ENCODE data around the gene CHMP6. TPM values are rescaled to one million over a fixed set of nuclear protein-coding genes. Genes with fewer than 3 reads are reported as not detected.

The CHMP6 gene
- total RNA-seq, 1 donor from 2014 or later: 19.0 TPM

DNA sequence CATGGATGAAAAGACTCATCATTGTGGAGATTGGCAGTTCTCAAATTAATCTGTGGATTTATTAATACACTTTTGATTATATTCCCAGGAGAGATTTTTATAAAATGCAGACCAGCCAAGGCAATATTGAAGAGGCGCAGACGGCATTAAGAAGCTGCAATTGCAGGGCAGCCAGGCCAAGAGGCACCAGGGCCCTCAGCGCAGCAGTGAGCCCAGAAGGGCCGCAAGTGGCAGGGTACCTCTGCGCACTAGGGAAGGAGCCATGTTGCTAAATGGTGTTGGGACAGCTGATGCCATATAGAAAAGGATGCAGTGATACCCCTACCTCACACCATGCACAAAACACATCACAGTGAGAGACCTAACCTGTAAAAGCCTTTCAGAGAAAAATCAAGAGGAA, 36.6 kb upstream of the CHMP6 start:
- intact Hi-C loops (cut with DNase I): no loop called here
- DNase-seq (ENCODE audit: missing footprints): peak; percentile 6
- no peak for ATAC-seq

DNA sequence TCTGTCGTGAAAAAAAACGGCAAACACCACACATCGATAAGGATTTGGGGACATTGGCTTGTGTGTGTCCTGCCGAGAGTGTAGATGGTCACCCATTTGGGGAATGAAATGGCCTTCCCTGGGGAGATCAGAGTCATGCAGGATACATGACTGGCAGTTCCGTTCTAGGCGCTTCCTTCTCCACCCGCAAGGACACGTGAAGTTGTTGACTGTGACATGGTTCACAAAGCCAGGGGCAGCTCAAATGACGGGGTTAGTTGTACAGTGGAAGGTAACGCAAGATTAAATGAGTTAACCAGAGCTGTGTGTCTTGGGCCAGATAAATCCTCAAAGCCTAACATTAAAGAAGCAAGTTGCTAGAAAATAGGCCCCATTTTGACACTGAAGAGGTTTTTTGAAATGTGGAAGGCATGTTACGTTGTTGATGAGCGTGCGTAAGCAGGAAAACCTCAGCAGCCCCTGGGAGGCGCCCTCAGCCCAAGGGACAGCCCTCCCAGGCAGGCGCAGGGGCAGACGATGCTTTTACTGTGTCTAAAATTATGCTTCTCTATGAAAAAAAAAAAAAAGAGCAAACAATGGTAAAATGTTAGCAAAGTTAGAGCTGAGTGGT, 35.9 kb upstream of the CHMP6 start:
- intact Hi-C loops (cut with DNase I): no loop called here
- ATAC-seq: no peak
- DNase-seq (ENCODE audit: missing footprints): peak; percentile 5

DNA sequence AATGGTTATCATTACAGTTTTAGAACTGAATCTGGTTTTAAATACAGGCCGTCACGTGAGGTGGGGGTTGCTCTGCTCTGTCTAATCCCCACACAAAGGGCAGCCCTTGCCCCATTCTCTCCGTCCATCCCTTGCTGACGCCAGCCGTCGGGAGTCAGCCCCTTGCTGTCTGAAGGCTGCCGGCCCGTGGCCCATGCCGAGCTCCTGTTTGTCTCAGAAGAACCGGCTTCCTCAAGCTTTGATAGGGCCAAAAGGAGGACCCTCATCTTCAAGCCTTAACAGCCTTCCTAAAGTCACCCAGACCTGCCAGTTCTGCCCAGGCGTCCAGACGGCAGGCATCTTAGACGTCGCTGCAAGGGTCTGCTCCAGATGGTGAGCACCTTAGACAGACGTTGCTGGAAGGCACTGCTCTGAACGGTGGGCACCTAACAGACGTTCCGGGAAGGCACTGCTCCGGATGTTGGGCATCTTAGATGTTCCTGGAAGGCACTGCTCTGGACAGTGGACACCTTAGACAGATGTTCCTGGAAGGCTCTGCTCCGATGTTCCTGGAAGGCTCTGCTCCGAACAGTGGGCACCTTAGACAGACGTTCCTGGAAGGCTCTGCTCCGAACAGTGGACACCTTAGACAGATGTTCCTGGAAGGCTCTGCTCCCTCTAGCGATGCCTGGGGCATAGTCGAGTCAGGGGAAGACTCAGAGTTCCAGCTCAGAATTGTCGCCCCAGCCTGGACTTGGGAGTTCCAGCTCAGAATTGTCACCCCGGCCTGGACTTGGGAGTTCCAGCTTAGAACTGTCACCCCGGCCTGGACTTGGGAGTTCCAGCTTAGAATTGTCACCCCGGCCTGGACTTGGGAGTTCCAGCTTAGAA, 35.1 kb upstream of the CHMP6 start:
- ATAC-seq: no peak
- DNase-seq (ENCODE audit: missing footprints): peak; percentile 59
- intact Hi-C loops (cut with DNase I): no loop called here

DNA sequence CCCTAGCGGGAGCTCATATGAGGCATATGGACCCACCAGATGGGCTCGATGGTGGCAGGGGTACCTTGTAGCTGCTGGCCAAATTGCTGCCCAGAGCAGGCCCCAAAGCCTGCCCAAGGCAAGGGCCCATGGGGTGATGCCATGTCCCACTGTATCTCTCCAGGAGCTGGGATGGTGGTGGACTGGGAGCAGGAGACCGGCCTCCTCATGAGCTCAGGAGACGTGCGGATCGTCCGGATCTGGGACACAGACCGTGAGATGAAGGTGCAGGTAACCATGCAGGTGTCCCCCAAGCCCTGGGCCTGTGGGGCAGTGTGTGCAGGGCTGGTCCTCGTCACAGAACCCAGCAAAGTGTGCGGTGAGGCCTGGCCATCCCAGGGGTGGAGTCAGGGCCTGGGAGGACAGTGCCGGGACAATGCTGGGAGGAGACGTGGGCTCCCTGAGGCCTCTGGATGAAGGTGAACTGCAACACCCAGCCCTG, 34.1 kb upstream of the CHMP6 start:
- ATAC-seq (no peak), DNase-seq (ENCODE audit: missing footprints) (peak; percentile 55)
- intact Hi-C loops (cut with DNase I): no loop called here

DNA sequence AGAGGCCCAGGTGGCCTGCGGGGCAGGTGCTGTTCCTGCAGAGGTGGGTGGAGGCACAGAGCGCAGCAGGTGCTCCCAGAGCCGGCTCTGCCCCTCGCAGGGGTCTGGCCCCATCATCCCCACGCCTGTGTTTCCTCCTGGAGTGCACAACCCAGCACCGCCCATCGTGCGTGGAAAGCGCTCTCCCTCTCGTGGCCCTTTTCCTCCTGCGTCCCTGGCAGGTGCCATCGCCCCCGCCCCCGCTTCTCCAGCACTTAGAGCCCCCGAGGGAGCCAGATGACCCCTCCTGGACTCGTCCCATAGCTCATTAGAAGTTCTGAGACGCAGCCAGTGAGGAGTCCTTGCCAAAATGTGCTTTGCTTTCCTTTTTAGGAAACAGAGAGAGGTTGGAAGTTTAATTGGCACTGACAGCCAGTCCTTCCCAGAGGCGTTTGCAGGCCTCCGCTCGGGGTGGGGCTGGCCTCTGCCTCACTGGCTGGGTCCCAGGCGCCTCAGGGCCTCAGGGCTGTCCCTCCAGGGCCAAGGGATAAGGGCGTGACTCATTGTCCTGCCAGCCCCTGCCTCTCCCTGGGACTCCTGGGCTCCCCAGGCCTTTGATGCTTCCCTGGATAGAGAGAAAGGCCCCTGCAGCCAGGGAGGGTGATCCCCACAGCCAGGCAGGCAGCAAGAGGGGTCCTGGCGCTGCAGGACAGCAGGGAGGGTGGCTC, 32.2 kb upstream of the CHMP6 start:
- intact Hi-C loops (cut with DNase I): loop anchor here (2.0 kb wide), 1 partner anchor 87 kb away; no protein-coding TSS in a partner anchor
- ATAC-seq (peak; percentile 96), DNase-seq (ENCODE audit: missing footprints) (peak; percentile 91)

DNA sequence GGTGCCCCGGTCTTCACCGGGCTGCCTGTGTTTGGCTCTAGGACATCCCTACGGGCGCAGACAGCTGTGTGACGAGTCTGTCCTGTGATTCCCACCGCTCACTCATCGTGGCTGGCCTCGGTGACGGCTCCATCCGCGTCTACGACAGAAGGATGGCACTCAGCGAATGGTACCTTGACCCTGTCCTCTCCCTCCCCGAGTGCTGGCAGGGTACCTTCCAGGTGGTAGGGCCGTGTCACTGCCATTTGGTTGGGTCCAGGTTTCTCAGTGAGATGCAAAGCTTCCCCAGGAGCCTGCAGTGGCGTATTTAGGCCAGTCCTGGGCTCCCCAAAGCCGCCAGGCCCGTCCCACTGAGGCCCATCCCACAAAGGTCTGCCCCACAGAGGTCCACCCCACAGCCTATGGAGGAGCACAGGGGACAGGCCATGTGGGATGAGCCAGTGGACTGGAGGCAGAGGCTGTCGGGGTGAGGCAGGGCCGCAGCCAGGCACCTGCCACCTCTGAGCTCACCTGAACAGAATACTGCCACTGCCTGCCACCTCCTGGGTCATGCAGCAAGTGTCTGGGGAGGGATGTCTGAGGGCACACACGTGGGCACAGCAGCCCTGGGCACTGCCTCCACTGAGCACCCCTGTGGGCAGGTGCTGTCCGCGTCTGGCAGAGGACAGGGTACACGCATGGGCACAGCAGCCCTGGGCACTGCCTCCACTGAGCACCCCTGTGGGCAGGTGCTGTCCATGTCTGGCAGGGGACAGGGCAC, 31.4 kb upstream of the CHMP6 start:
- ATAC-seq (peak; percentile 33), DNase-seq (ENCODE audit: missing footprints) (peak; percentile 73)
- intact Hi-C loops (cut with DNase I): no loop called here

DNA sequence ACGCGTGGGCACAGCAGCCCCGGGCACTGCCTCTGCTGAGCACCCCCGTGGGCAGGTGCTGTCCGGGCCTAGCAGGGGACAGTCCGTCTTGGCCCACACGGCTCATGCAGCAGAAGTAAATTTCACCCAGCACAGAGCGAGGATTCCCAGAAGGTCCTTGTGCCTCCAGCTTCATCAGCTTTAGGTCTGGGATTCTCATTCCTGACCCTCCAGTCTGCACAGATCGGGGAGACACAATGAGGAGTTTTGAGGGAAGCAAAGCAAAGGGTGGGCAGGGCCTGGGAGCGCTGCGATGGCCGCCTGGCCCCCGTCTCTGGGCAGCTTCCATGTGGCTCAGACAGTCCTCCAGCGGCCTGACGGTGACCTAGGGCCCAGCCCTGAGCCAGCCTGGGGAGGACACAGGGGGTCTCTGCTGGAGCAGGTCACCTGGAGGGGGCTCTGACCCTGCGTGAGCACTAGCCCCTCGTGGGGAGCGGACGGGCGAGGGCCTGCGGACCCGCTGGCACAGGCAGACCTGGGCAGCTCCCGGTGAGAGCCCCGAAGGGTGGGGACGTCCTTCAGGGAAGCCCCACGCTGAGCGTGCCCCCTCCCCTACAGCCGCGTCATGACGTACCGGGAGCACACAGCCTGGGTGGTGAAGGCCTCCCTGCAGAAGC, 30.7 kb upstream of the CHMP6 start:
- DNase-seq (ENCODE audit: missing footprints) (peak; percentile 65), ATAC-seq (no peak)
- intact Hi-C loops (cut with DNase I): no loop called here

DNA sequence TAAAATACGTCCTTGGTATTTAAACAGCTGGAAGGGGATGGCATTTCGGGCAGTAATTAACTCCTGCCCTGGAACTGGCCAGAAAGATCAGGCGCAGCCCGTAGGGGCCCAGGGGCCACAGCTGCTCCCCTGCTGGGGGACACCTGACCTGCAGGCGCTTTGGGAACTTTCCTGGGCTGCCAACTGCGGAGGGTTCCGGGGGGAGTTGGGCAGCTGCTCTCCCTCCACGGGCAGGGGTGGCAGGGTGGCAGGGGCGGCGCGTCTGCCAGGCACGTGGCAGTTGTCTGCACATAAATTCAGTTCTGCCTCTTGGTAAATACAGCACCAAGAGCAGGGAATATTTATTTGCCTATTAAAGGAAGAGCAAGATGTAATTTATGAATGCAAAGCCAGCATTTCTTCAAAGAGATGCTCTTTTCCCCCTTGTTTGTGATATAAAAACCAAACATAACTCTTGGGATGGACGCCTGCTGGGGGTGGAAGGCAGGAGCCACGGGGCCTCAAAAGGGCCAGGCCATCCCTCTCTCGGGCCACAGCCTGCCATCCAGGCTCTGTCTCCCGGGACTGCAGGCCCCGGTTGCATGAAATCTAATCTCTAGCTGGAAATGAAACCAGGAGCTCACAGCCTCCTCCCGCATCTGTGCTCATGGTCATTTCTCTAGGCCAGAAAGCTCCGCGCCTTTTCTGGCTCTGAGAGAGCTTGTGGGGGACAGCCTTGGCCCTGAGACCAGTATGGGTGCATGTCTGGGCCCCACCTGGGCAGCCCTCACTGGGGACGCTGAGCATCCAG, 29.9 kb upstream of the CHMP6 start:
- ATAC-seq (no peak), DNase-seq (ENCODE audit: missing footprints) (peak; percentile 37)
- intact Hi-C loops (cut with DNase I): no loop called here

DNA sequence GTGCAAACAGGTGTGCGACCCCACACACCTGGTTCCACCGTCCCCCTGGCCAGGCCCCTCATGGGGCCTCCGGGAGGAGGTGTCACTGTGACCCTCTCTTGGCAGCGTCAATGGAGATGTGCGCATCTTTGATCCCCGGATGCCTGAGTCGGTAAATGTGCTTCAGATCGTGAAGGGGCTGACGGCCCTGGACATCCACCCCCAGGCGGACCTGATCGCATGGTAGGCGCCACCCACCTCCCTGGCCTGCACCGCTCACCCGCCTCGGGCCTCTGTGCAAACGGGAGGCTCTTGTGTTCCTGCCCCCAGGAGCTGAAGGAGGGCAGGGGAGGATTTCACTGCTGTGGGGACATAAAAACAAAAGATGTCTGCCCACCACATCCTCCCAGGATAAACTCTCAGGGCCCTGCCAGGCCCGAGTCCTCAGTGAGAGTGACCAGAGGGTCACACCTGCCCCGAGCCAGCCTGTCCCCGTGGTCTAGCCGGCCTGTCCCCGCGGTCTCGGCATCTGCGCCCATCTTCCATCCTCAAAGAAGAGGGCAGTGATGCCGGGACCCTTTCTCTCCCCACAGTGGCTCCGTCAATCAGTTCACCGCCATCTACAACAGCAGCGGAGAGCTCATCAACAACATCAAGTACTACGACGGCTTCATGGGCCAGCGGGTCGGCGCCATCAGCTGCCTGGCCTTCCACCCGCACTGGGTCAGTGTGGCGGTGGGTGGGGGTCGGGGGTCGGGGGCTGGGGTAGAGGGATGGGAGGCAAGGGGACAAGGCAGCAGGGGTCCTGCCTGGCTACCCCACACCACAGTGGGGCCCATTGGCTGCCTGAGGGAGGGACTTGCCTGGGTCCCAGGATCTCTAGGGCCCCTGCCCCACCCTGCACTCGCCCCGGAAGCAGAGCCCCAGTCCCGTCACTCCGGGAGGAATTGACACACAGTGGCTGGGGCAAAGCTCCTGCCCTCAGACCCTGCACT, 29.0 kb upstream of the CHMP6 start:
- ATAC-seq (no peak), DNase-seq (ENCODE audit: missing footprints) (no peak)
- intact Hi-C loops (cut with DNase I): no loop called here

DNA sequence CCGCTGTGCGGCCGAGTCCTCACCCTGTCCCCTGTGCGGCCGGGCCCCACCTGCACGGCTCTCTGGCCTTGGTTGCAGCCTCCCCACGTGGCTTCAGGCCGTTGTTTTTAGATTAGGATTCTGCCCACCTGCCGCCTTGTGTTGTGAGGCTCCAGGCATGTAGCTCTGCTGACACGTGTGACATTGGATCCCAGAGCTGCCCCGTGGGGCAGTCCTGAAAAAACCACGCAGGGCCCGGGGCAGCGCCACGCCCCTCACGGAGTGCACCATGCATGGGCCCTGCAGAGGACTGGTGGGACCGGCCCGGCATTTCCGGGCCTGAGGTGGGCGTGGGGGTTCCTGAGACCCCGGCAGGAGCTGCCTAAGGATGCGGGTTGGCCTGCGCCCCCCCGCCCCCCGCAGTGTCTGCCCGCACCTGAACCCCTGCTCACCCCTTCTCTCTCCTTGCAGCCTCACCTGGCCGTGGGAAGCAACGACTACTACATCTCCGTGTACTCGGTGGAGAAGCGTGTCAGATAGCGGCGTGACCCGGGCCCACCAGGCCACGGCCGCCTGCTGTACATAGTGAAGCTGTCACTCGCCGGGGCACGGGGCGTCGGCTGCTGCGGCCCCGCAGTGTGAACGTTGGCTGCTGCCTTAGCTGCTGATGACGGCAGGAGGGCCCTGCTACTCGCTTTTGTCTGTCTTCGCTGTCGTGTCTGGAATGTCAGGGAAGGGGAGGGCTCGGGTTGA, 27.7 kb upstream of the CHMP6 start:
- DNase-seq (ENCODE audit: missing footprints) (no peak), ATAC-seq (no peak)
- intact Hi-C loops (cut with DNase I): no loop called here

DNA sequence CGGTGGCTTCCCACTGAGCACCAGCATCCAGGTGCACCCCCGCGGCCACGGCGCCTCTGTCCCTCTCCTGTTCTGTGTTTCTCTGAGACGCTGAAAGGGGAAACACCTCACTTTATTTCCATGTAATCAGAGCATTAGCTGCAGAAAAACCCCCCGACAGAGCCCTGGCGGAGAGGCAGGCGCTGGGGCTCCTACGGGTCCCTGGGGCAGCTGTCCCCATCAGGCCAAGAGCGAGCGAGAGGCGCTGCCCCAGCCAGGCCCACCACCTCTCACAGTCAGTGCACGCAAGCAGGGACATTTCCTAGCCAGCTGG, 27.1 kb upstream of the CHMP6 start:
- intact Hi-C loops (cut with DNase I): no loop called here
- DNase-seq (ENCODE audit: missing footprints): no peak
- no peak for ATAC-seq

DNA sequence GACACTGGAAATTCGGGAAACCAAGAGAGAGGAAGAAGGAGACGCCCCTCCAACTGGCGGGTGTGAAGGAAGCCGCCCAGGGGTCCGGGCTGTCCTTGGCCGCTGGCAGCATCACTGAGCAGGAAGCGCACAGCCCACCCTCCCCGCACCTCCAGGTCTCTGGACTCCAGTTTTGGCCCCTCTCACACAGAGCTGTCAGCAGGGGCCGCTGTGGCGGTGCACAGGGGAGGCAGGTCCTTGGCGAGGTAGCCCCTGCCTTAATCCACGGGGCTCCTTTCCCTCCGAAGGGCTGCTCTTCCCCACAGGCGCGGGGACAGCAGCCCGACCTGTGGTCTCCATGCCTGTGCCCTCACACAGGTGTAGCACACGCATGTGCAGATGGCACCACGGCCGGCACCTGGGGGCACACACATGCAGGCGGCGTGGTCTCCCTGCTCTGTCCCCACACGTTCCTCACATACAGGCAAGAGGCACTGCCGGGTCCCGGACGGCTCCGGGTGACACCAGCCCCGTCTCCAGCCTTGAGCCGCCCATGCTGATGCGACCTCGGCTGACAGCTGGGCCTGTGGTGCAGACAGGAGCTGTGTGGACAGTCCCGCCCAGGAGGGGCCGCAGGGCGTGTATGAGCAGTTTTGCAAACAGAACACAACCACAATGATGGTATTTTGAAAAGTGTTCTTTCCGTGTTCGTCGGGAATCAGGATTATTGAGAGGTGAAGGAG, 26.6 kb upstream of the CHMP6 start:
- intact Hi-C loops (cut with DNase I): no loop called here
- DNase-seq (ENCODE audit: missing footprints) (no peak), ATAC-seq (no peak)

DNA sequence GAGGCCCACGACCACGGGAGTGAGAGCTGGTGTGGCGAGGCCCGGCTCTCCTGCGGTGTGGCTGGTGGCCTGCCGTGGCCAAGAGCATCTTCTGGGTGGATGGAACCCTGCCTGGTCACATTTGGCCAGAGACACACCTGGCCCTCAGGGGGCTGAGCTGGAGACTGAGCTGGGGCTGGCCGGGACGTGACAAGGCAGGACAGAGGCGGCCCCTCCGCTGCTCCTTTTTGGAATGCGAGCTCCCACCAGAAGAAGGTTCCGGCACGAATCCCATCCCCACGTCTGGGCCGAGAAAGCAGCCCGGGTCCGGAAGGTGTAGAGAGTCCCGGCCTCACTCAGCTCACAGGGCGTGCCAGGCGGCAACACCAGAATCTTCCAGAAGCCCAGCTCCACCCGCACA, 26.0 kb upstream of the CHMP6 start:
- ATAC-seq (no peak), DNase-seq (ENCODE audit: missing footprints) (no peak)
- intact Hi-C loops (cut with DNase I): no loop called here

DNA sequence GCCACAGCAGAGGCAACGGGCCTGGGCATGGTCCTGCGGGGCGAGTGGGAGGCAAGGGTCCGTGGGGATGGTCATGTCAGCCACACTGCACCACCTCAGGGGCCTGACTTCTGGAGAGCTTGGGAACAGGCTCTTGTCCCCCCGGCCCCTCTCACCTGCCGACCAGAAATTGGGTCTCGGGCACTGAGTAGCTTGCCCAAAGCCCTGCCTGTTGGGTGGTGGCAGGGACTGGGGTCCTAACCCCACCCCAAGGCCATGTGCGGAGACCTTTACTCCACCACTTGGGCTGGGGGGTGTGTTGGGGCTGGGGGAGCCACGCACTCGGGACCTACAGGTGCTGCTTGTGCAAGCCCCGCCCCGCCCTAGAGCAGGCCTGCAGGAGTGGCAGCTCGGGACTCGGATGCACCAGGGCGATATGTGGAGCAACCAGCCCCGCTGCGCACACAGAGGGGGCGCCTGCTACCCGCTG, 24.2 kb upstream of the CHMP6 start:
- DNase-seq (ENCODE audit: missing footprints): no peak
- intact Hi-C loops (cut with DNase I): no loop called here
- ATAC-seq: no peak

DNA sequence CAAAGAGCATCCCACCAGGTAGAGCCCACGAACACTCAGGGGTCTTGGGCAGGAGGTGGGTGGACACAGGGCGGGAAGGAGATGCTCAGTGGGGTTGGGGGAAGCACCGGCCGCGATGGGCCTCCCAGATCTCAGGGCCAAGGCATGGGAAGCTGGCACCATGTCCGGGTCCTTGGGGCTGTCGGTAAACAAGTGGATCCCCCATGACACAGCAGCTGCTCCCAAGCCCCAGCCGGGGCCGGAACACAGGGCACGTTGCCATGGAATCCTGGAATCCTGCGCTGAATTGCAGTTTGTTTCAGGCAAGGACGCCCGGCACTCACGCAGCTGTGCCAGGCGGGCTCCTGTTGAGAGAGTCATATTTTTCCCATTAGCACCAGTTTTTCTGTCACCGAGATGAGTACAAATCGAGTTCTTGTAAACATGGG, 23.0 kb upstream of the CHMP6 start:
- ATAC-seq (no peak), DNase-seq (ENCODE audit: missing footprints) (no peak)
- intact Hi-C loops (cut with DNase I): no loop called here
